ENCODE measurements around the gene HOXB8. TPM values are rescaled to one million over a fixed set of nuclear protein-coding genes. Genes with fewer than 3 reads are reported as not detected.

Gene HOXB8
- total and polyA plus RNA-seq, 2 of the 13 experiments (the other 11 are each of a cell fraction or from before 2014, with no cell fraction given) = not detected

DNA sequence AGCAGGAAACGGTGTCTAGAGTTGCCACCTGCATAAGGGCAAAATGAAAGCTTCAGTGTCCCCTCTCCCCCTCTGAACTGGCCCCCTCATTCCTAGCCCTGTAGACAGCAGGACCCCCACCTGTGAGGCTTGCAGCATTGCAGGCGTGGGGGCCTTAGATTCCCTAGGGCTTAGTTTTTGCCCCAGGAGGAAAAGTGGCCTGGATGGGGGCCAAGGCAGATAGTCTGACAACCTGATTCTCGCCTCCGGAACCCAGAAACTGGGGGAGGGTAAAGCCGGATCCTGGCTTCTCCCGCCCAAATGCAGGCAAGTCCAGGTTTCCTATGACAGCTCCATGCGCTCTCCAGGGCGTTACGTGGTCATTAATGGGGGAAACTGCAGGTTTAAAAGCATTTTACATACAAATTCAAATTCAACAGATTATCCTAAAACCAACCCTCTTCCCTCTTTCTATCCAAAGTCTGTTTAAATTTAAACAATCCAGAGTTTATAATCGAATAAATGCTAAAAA, 9.6 kb downstream of the HOXB8 start (continued):
- TF ChIP-seq, protein P1, sequence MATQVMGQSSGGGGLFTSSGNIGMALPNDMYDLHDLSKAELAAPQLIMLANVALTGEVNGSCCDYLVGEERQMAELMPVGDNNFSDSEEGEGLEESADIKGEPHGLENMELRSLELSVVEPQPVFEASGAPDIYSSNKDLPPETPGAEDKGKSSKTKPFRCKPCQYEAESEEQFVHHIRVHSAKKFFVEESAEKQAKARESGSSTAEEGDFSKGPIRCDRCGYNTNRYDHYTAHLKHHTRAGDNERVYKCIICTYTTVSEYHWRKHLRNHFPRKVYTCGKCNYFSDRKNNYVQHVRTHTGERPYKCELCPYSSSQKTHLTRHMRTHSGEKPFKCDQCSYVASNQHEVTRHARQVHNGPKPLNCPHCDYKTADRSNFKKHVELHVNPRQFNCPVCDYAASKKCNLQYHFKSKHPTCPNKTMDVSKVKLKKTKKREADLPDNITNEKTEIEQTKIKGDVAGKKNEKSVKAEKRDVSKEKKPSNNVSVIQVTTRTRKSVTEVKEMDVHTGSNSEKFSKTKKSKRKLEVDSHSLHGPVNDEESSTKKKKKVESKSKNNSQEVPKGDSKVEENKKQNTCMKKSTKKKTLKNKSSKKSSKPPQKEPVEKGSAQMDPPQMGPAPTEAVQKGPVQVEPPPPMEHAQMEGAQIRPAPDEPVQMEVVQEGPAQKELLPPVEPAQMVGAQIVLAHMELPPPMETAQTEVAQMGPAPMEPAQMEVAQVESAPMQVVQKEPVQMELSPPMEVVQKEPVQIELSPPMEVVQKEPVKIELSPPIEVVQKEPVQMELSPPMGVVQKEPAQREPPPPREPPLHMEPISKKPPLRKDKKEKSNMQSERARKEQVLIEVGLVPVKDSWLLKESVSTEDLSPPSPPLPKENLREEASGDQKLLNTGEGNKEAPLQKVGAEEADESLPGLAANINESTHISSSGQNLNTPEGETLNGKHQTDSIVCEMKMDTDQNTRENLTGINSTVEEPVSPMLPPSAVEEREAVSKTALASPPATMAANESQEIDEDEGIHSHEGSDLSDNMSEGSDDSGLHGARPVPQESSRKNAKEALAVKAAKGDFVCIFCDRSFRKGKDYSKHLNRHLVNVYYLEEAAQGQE (IDR thresholded peaks at IDR 0.05; ENCODE audit: borderline replicate concordance in 1 of 2, low read depth in 1 of 2, low read length in 2 of 2) = no peak
- no peak for TF ChIP-seq TARDBP (CRISPR knock-in tag; IDR thresholded peaks at IDR 0.05)
- TF ChIP-seq IKZF1 (IDR thresholded peaks at IDR 0.05) = no peak
- no peak for TF ChIP-seq KDM5A (IDR thresholded peaks at IDR 0.05; ENCODE audit: borderline replicate concordance, low read length)
- TF ChIP-seq, protein P2, sequence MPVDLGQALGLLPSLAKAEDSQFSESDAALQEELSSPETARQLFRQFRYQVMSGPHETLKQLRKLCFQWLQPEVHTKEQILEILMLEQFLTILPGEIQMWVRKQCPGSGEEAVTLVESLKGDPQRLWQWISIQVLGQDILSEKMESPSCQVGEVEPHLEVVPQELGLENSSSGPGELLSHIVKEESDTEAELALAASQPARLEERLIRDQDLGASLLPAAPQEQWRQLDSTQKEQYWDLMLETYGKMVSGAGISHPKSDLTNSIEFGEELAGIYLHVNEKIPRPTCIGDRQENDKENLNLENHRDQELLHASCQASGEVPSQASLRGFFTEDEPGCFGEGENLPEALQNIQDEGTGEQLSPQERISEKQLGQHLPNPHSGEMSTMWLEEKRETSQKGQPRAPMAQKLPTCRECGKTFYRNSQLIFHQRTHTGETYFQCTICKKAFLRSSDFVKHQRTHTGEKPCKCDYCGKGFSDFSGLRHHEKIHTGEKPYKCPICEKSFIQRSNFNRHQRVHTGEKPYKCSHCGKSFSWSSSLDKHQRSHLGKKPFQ (CRISPR knock-in tag; IDR thresholded peaks at IDR 0.05; ENCODE audit: insufficient replicate concordance) = no peak

DNA sequence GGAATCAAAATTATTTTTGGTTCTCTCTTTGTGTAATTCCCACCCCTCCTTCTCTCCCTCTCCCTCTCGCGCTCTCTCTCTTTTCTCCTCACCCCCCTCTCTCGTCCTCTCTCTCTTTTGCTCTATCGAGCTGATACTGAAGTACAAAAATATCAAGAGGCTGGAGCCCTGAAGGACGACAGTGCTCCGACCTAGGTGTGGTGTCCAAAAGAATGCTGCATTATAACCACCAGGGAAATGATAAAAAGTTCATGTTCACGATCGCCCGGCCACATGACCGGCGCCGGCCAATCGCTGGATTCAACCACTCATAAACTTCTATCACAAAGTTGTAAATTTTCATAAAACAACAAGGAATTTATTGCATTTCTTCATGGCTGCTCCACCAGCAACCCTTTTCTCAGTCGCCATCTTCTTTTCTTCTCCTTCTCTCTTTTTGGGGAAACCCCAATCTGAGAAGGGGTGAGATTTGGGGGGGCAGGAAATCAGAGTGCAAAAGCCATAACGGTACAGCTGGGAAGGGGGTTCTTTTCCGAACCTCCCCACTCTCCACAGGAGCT, 10.2 kb downstream of the HOXB8 start, which contains the start of gene HOXB6:
TSS of gene HOXB6 (minus strand) at position 217 of the 560 bp plus-strand sequence. CDS start 6,836 bp downstream, outside the sequence.
- Histone ChIP-seq H3K4me2 (ENCODE audit: low read depth, low read length) (no peak within 1 kb of the TSS), H4K20me1 (ENCODE audit: insufficient read depth, low read length) (peaks cover 2% of the 10 kb centered on the region; the same call in 1 of the 2 replicates), H3K4me1 (ENCODE audit: insufficient read depth, low read length) (peaks cover 11% of the 10 kb centered on the region), H3K79me2 (ENCODE audit: insufficient read depth, low read length) (no peaks in the 10 kb centered on the region), H3K27ac (ENCODE audit: extremely low read length, insufficient read depth, low read length) (no peak within 1 kb of the TSS), H3K36me3 (replicated peaks in 1 of 2; ENCODE audit: control insufficient read depth in 1 of 2, insufficient read depth in 2 of 2, low read length in 2 of 2) (no peaks in the 10 kb centered on the region), H3K27me3 (ENCODE audit: control insufficient read depth in 1 of 2, insufficient read depth in 2 of 2, low read length in 2 of 2) (peaks cover 25 to 95% of the 10 kb centered on the region in 2 experiments; a peak in 4 of 5 replicates), H3K9ac (ENCODE audit: insufficient read depth, low read depth, low read length) (no peak within 1 kb of the TSS), H3K4me3 (replicated peaks in 1 of 3; ENCODE audit: insufficient read depth in 1 of 3, low read depth in 2 of 3, low read length in 3 of 3) (no peak within 1 kb of the TSS), H3K9me3 (ENCODE audit: low read length) (no peaks in the 10 kb centered on the region), H2AFZ (ENCODE audit: low read length) (no peak within 1 kb of the TSS)
- in situ Hi-C loops (cut with HindIII; ENCODE audit: extremely low pct_ligation_motif_present, low pct_unique_long_range_greater_than_20kb) = no loop called here
- ATAC-seq (no peak), FAIRE-seq (no peak), DNase-seq (ENCODE audit: low spot score) (no peak)
- CTCF ChIA-PET (ENCODE audit: low intra/inter-chr PET ratio, low total read pairs) = no interaction called here
- intact Hi-C loops (cut with micrococcal nuclease; ENCODE audit: unreplicated experiment) = no loop called here
- BruUV-seq (replicated peaks) = no TSS peak
- WGBS (ENCODE audit: low lambda C conversion rate) = 18% methylated on average over 16 of the region's 16 CpGs
- POLR2A ChIA-PET = no interaction called here
- TF ChIP-seq ZNF549 (CRISPR knock-in tag; IDR thresholded peaks at IDR 0.05) (no peak), ZNF616 (CRISPR knock-in tag; IDR thresholded peaks at IDR 0.05; ENCODE audit: low read depth) (no peak), STAT5B (CRISPR knock-in tag; IDR thresholded peaks at IDR 0.05) (no peak), NCOA2 (CRISPR knock-in tag; IDR thresholded peaks at IDR 0.05) (no peak), GTF3A (CRISPR knock-in tag; conservative IDR thresholded peaks at IDR 0.05) (no peak), CREB1 (IDR thresholded peaks at IDR 0.05) (no peak), CREB1 (CRISPR knock-in tag; IDR thresholded peaks at IDR 0.05) (no peak), ZNF44 (CRISPR knock-in tag; IDR thresholded peaks at IDR 0.05) (no peak), DNMT3B (CRISPR knock-in tag; conservative IDR thresholded peaks at IDR 0.05) (no peak), ZNF337 (CRISPR knock-in tag; IDR thresholded peaks at IDR 0.05; ENCODE audit: borderline replicate concordance, low read depth) (no peak), ZNF230 (CRISPR knock-in tag; IDR thresholded peaks at IDR 0.05) (no peak), ZKSCAN1 (IDR thresholded peaks at IDR 0.05; ENCODE audit: low read length) (no peak), WIZ (CRISPR knock-in tag; IDR thresholded peaks at IDR 0.05) (no peak), ZBTB21 (CRISPR knock-in tag; IDR thresholded peaks at IDR 0.05) (no peak)
- TF ChIP-seq, protein P3, sequence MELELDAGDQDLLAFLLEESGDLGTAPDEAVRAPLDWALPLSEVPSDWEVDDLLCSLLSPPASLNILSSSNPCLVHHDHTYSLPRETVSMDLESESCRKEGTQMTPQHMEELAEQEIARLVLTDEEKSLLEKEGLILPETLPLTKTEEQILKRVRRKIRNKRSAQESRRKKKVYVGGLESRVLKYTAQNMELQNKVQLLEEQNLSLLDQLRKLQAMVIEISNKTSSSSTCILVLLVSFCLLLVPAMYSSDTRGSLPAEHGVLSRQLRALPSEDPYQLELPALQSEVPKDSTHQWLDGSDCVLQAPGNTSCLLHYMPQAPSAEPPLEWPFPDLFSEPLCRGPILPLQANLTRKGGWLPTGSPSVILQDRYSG (CRISPR knock-in tag; IDR thresholded peaks at IDR 0.05) = no peak

All from HepG2 (cell line).